HG02759 (cell line): ENCODE measurements around the gene MTMR12.
"Not testable (repeated sequence)": the region's sequence is repeated elsewhere in the genome, so short reads cannot be mapped to it uniquely, and the experiment has no call there.

Experiments used
- ATAC-seq: cut with Tn5 transposase; IDR thresholded peaks from one replicate; pipeline ENCODE4 v1.9.1; 2021; ENCODE audit warnings: mild to moderate bottlenecking, moderate library complexity; ENCODE audit not compliant: unreplicated experiment

Gene MTMR12

DNA sequence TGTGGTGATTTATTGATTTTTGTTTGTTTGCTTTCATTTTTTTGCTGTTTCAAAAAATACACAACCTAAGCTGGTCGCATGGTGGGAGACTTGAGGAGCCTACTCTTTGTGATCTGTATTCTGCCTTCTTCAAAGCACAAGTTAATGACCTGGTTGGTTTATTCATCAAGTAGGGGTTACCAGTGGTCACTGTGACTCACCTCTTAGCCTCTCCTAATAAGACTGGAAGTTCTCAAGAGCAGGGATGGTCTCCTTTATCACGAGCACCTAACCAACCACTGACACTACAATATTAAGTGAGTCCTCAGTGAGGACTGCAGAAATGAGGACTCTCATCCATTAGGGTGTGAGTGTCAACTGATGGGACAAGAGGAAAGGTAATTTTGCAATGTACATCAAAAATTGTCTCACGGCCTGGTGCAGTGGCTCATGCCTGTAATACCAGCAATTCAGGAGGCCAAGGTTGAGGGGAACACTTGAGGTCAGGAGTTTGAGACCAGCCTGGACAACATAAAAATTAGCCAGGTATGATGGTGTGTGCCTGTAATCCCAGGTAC is 13.6 kb upstream of the MTMR12 start:
- ATAC-seq = no peak

DNA sequence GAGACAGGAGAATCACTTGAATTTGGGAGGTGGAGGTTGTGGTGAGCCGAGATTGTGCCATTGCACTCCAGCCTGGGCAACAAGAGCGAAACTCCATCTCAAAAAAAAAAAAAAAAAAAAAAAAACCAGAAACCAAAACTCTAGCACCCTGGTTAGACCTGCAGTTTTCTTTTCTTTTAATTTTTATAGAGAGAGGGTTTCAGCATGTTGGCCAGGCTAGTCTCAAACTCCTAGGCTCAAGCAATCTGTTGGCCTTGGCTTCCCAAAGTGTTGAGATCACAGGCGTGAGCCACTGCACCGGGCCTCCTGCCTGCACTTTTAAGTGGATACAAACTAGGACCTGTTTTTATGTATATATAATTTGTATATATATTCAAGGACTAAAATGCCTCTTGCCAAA is 12.9 kb upstream of the MTMR12 start:
- ATAC-seq = no peak

DNA sequence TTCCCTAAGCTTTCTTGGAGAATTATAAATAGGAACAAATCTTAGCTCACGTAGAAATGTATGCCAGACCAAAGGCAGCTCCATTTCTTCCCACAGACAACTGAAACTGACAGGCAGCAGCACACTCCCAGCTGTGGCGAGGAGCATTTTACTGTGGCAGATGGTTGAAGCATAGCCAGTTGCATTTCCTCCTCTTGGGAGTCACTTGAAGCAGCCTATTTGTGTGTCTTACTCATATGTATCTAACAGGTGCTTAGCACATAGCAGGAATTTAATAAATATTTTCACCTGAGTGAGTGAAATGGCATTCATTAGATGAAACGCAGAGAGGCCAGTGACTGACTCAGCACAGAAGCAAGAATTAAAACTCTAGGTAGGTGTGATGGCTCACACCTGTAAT is 12.3 kb upstream of the MTMR12 start:
- ATAC-seq = peak; percentile 65

DNA sequence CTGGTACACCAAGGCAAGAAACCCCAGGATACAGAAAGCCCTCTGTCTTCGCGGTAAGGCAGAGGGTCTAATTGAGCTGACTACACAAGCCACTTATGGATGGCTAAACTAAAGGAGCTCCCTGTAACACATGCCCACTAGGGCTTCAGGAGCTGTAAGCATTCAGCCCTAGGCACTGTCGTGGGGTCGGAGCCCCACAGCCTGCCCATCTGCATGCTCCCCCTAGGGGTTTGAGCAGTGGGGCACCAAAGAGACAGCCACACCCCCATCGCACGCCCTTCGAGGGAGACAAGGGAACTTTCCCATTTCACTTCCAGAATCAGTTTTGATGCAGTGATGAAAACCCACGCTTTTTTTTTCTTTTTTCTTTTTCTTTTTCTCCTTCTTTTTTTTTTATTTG is 11.0 kb upstream of the MTMR12 start:
- no peak for ATAC-seq

DNA sequence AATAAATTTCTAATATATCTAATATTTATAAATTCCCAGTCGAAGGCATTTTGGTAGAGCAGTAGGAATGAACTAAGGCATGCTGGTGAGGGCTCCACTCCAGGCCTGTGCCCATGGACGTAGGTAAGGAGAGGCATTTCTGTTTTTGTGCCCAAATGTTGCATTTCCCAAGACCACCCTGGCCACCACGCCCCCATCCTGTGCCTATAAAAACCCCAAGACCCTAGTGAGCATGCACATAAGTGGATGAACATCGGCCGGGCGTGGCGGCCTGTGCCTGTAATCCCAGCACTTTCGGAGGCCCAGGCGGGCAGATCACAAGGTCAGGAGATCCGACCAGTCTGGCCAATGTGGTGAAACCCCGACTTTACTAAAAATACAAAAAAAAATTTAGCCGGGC is 10.1 kb upstream of the MTMR12 start:
- ATAC-seq = no peak

- not testable (repeated sequence) for ATAC-seq
Measured at GRCh38 chr5:32321787-32322186, 9.0 kb upstream of the MTMR12 start.

GRCh38 chr5:32320576-32320975 is 7.8 kb upstream of the MTMR12 start:
- no peak for ATAC-seq

DNA sequence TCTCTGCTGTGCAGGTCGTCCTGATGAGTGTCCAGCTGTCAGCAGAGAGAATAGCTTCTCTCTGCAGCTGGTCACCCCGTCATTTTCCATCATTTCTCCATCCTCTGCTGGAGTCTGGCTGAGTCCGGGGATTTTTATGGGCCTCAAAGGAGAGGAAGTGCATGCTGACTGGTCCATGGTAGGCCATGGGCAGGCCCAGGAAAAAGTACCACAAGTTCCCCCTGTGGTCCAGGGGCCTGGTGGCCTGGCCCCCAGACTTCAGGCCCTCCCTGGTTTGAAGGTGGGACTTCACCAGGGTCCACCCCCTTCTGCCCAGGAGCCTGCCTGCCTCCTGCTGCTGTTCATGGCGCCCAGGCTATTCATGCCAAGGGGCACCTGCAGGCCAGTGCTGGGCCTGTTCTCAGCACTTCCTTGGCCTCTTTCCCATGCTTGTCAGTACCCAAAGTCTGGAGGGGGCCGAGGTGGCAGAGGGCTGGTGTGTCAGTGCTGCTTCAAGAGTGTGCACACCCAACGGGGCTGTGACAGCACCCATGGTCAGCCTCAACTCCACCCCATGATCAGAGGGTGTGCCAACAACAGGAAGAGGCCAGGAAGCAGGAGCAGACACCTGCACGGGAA is 7.3 kb upstream of the MTMR12 start:
- no peak for ATAC-seq

GRCh38 chr5:32319392-32319791 is 6.7 kb upstream of the MTMR12 start:
- ATAC-seq = no peak

DNA sequence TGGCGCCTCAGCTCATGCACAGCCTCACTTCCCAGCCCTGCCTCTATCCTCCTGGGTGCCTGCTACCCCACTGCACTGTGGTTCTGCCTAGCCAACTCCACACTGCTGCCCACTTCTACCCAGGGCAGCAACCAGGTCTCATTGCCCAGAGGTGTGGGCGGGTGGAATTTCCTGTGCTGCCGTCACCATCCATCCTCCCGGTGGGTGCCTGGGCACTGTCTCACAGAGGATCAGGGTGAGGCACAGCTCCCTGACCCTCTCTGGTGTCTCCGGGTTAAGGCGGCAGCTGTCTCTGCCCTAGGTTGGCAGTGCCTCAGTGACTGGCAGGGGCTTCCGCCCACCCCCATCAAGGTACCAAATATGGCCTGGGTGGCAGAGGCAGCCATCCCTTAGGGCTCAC is 4.3 kb upstream of the MTMR12 start:
- no peak for ATAC-seq

DNA sequence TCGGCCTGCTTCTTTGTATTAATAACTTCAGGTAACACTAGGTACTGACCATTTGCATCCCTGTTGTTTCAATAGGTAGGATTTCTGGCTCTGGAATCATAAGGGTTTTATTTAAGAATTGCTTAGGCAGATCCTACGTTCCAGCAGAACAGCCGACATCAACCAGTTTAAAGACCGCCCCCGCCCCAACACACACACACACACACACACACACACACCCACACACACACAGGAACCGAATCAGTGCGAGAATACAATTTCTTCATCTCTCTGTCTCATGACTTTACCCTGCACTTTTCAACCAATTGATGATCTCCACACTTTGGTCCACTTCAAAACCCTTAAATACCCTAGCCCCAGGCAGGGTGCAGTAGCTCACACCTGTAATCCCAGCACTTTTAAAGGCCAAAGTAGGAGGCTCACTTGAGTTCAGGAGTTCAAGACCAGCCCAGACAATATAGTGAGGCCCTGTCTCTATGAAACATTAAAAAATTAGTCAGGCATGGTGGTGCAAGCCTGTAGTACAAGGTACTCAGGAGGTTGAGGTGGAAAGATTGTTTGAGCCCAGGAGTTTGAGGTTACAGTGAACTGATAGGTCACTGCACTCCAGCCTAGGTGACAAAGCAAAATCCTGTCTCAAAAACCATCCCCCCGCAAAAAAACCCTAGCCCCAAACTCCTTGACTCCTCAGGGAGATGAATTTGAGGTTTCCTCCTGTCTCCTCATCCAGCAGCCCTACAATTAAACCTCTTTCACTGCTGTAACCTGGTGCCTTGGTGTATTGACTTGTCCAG is 2.7 kb upstream of the MTMR12 start:
- no peak for ATAC-seq

GRCh38 chr5:32314658-32315057 is 1.9 kb upstream of the MTMR12 start:
- ATAC-seq = no peak

GRCh38 chr5:32314152-32314488 is 1.4 kb upstream of the MTMR12 start:
- ATAC-seq = not testable (repeated sequence)

DNA sequence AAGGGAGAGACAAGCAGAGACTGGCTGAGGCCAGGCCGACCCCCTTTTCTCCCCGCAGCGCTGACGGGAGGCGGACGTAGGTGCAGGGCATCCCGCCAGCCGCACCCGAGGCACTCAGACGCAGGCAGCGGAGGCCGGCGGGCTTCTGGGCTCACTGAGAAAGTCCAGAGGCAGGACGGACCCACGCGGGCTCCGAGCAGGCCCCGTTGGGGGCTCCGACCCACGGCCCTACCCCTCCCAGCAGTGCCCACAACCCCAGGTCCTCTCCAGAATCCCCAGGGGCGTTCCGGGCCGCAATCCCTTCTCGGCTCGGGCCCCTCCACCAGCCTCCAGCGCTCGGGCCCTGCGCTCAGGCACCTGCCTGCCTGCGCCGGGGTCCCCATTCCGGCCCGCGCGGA is 543 bp downstream of the MTMR12 start:
- peak; percentile 31 for ATAC-seq

DNA sequence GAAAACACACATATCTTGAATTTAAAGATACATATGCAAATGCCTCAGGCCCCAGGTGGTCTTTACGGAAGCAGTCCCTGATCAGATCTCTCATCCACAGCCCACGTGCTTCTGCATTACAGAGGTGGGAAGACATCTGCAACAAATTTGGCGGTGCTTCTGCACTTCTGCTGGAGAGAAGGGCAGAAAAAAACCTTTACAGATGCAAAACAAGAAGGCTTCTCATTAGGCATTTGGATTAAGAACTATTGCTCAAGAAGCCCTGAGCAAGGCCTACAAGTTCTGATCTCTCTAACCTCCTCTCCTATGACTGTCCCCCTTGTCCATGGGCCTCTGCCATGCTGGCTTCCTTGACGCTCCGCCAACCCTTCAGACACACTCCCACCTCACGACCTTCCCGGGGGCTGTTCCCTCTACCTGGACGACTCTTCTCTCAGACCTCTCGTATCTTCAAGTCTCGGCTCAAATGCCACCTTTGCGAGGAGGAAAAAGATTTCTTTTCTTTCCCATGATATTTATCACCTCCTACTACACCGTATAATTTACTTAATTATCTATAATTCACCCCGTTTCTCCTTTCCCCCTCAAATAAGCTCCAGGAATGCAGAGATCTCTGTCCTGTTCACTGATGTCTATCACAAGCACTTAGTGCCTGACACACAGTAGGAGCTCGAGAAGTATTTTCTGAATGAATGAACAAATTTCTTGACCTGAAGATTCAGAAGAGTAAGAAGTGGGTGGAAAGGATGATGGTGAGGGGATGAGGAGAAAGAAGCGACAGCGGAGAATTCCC is 1.1 kb downstream of the MTMR12 start:
- no peak for ATAC-seq

- no peak for ATAC-seq
Measured at GRCh38 chr5:32309761-32310160, 3.0 kb downstream of the MTMR12 start.

GRCh38 chr5:32308946-32309345 is 3.8 kb downstream of the MTMR12 start:
- no peak for ATAC-seq

DNA sequence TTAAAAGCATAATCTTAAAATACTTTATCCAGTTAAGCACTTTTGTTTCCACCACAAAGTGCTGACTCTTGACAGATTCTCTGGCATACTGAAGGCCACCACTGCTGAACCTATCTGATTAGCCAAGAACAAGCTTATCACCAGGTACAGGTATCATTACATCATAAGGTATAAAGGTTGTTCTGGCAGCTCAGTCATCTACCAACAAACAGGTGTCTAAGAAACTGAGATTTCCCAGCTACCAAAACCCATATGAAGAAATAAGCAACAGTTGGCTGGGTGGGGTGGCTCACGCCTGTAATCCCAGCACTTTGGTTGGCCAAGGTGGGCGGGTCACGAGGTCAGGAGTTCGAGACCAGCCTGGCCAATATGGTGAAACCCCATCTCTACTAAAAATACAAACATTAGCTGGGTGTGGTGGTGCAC is 5.0 kb downstream of the MTMR12 start:
- no peak for ATAC-seq

DNA sequence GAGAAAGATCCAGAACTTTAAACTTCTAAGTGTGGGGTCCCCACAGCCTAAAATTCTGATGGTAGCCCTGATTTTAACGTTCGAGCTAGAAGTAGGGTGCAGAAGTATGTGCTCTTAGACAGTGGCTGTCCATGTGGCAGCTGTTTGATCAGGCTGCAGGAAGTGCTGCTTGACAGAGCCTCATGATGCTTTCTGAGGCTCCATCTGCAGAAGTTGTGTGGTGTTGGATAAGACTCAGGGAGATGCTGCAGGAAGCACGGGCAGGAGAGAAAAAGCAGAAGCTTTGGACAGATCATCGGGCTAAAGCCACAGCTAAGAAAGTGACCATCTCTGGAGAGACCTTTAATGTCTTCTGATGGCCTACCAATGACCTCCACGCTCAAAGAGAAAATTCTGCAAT is 8.1 kb downstream of the MTMR12 start:
- ATAC-seq = no peak

DNA sequence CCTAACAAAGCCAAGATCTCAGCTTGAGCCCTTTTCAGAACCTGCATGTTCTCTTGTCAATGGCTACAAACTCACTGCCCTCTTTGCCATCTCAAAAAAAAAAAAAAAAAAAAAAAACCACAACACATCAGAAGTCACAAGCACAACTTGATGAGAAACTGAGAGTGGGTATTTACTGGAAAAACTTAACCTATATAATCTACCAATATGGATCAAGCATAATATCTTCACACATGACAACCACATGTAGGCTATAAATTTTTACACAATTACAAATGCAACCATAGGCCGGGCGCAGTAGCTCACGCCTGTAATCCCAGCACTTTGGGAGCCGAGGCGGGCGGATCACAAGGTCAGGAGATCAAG is 9.0 kb downstream of the MTMR12 start:
- ATAC-seq = no peak

DNA sequence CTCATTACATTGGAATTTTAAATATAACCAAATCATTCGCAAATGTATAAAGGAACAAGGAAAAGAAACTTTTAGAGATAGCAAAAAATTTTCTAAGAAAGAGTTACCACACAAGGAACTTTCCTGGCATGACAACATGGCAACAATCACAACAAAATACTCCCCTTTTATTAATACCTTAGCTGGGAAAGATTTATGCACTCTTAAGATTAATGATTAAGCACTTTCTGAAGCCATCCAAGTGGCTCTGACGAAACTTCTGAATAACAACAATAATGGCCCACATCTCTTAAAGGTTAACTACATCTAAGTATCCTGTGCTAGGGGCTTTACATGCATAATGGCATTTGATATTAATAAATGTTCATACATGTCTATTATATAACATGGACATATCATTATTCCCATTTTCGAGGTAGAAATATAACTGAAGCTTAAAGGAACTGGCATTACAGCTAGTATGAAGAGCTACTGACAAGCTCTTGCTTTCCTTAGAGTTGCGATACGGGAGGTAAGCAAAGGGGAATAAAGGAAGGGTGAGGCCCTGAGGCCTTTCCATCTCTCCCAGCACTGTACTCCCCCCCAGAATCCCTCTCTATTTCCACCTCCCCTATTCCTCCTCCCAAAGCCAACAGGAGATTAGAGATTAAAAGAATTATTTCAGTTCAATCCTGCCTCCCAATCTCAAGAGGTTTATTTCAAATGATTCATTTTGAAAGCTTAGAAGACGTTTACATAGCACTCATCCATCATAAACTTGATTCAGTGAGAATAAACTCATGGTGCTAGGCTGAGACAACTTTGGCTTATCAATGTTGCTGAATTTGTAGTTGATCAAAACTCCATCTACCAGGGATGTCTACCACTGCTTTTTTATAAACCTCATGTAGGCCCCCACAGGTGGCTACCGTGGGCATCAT is 9.6 kb downstream of the MTMR12 start:
- no peak for ATAC-seq
